Measurements from ENCODE around the gene FTO. TPM values are rescaled to one million over a fixed set of nuclear protein-coding genes. Genes with fewer than 3 reads are reported as not detected.

The FTO gene
- total and polyA plus RNA-seq, 2 of the 13 experiments (the other 11 are each of a cell fraction or from before 2014, with no cell fraction given): 41.6 to 55.8 TPM

DNA sequence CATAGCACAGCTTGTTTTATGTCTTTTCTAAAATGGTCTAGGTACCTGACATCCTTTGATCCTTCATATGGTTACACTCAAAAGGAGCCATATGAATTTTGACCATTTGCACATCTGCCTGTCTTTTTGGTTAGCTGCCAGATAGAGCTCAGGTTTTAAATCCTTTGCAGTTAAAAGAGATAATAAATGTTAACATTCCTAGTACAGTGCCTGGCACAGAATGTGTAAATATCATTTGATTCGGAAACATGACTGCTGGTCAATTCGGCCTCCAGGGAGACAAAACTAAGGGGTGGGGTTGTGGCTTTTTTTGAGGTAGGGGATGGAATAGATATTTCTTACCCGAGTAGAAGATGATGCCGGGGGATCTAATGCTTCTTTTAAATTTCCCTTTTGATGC, 64.2 kb downstream of the FTO start:
- no peak overlapping the region for H3K4me3 ChIP-seq (replicated peaks in 1 of 3; ENCODE audit: insufficient read depth in 1 of 3, low read depth in 2 of 3, low read length in 3 of 3)
- no peak overlapping the region; the same call in 1 of the 2 replicates for H3K9ac ChIP-seq (ENCODE audit: insufficient read depth, low read depth, low read length)
- H4K20me1 ChIP-seq (ENCODE audit: insufficient read depth, low read length): no peaks in the 10 kb centered on the region
- no peak overlapping the region for H3K4me2 ChIP-seq (ENCODE audit: low read depth, low read length)
- in situ Hi-C loops (cut with HindIII; ENCODE audit: extremely low pct_ligation_motif_present, low pct_unique_long_range_greater_than_20kb) (loop anchor here (25.0 kb wide), 1 partner anchor 419 kb away; no protein-coding TSS in a partner anchor), intact Hi-C loops (cut with micrococcal nuclease; ENCODE audit: unreplicated experiment) (no loop called here)
- H2AFZ ChIP-seq (ENCODE audit: low read length): no peak overlapping the region
- DNase-seq (ENCODE audit: low spot score): no peak
- WGBS (ENCODE audit: low lambda C conversion rate): 95% methylated on average over 4 of the region's 4 CpGs
- no peak for ATAC-seq
- no peaks in the 10 kb centered on the region for H3K9me3 ChIP-seq (ENCODE audit: low read length)
- peaks cover 40% of the 10 kb centered on the region for H3K79me2 ChIP-seq (ENCODE audit: insufficient read depth, low read length)
- no TSS peak for BruUV-seq (replicated peaks)
- H3K27me3 ChIP-seq (ENCODE audit: control insufficient read depth in 1 of 2, insufficient read depth in 2 of 2, low read length in 2 of 2): no peaks in the 10 kb centered on the region
- no peaks in the 10 kb centered on the region for H3K36me3 ChIP-seq (replicated peaks in 1 of 2; ENCODE audit: control insufficient read depth in 1 of 2, insufficient read depth in 2 of 2, low read length in 2 of 2)
- TF ChIP-seq MAFK (conservative IDR thresholded peaks at IDR 0.05 in 1 of 2, IDR thresholded peaks at IDR 0.05 in 1 of 2; ENCODE audit: low read length in 2 of 2): no peak
- no peak for TF ChIP-seq ZNF12 (CRISPR knock-in tag; IDR thresholded peaks at IDR 0.05)
- no peak for TF ChIP-seq ERF (CRISPR knock-in tag; IDR thresholded peaks at IDR 0.05)
- TF ChIP-seq TOE1 (CRISPR knock-in tag; IDR thresholded peaks at IDR 0.05): no peak
- no peak for TF ChIP-seq ZFP36L2 (CRISPR knock-in tag; IDR thresholded peaks at IDR 0.05)
- TF ChIP-seq ARNT (IDR thresholded peaks at IDR 0.05): no peak
- TF ChIP-seq NFKBIZ (CRISPR knock-in tag; IDR thresholded peaks at IDR 0.05): no peak
- TF ChIP-seq, protein P1, sequence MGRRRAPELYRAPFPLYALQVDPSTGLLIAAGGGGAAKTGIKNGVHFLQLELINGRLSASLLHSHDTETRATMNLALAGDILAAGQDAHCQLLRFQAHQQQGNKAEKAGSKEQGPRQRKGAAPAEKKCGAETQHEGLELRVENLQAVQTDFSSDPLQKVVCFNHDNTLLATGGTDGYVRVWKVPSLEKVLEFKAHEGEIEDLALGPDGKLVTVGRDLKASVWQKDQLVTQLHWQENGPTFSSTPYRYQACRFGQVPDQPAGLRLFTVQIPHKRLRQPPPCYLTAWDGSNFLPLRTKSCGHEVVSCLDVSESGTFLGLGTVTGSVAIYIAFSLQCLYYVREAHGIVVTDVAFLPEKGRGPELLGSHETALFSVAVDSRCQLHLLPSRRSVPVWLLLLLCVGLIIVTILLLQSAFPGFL (CRISPR knock-in tag; IDR thresholded peaks at IDR 0.05): no peak
- no peak for TF ChIP-seq REXO4 (CRISPR knock-in tag; IDR thresholded peaks at IDR 0.05; ENCODE audit: borderline replicate concordance)
- TF ChIP-seq, protein P2, sequence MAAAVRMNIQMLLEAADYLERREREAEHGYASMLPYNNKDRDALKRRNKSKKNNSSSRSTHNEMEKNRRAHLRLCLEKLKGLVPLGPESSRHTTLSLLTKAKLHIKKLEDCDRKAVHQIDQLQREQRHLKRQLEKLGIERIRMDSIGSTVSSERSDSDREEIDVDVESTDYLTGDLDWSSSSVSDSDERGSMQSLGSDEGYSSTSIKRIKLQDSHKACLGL (CRISPR knock-in tag; IDR thresholded peaks at IDR 0.05): no peak
- ChIA-PET POLR2A (no interaction called here), CTCF (ENCODE audit: low intra/inter-chr PET ratio, low total read pairs) (no interaction called here)
- H3K4me1 ChIP-seq (ENCODE audit: insufficient read depth, low read length): peaks cover 71% of the 10 kb centered on the region
- FAIRE-seq: no peak
- H3K27ac ChIP-seq (ENCODE audit: extremely low read length, insufficient read depth, low read length): no peak overlapping the region
